Measurements from ENCODE around the gene PCSK4.

DNA sequence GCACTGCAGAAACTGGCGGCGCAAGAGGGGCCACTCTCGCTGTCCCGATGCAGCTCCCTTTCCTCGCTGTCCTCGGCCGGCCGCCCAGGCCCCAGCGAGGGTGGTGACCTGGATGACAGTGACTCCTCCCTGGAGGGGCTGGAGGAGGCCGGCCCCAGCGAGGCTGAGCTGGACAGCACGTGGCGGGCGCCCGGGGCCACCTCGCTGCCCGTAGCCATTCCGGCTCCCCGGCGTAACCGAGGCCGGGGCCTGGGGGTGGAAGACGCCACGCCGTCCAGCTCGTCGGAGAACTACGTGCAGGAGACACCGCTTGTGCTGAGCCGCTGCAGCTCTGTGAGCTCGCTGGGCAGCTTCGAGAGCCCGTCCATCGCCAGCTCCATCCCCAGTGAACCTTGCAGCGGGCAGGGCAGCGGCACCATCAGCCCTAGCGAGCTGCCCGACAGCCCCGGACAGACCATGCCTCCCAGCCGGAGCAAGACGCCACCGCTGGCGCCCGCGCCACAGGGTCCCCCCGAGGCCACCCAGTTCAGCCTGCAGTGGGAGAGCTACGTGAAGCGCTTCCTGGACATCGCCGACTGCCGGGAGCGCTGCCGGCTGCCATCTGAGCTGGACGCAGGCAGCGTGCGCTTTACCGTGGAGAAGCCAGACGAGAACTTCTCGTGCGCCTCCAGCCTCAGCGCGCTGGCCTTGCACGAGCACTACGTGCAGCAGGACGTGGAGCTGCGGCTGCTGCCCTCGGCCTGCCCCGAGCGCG lies 23.5 kb downstream of the PCSK4 start:
- TF ChIP-seq POLR2AphosphoS5 (IDR thresholded peaks at IDR 0.05; ENCODE audit: insufficient read depth, low read depth, low read length) (no peak), POLR2A (IDR thresholded peaks at IDR 0.05; ENCODE audit: low read depth, low read length) (no peak), GATA2 (IDR thresholded peaks at IDR 0.05; ENCODE audit: insufficient read depth, insufficient read length, low read depth, low read length) (no peak), FOS (IDR thresholded peaks at IDR 0.05; ENCODE audit: borderline replicate concordance, insufficient read depth, low read length) (no peak)
- TF ChIP-seq, protein P1, sequence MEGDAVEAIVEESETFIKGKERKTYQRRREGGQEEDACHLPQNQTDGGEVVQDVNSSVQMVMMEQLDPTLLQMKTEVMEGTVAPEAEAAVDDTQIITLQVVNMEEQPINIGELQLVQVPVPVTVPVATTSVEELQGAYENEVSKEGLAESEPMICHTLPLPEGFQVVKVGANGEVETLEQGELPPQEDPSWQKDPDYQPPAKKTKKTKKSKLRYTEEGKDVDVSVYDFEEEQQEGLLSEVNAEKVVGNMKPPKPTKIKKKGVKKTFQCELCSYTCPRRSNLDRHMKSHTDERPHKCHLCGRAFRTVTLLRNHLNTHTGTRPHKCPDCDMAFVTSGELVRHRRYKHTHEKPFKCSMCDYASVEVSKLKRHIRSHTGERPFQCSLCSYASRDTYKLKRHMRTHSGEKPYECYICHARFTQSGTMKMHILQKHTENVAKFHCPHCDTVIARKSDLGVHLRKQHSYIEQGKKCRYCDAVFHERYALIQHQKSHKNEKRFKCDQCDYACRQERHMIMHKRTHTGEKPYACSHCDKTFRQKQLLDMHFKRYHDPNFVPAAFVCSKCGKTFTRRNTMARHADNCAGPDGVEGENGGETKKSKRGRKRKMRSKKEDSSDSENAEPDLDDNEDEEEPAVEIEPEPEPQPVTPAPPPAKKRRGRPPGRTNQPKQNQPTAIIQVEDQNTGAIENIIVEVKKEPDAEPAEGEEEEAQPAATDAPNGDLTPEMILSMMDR (IDR thresholded peaks at IDR 0.05; ENCODE audit: extremely low read depth in 1 of 2, insufficient read depth in 1 of 2, low read depth in 1 of 2, low read length in 2 of 2) = no peak
- TF ChIP-seq, protein P2, sequence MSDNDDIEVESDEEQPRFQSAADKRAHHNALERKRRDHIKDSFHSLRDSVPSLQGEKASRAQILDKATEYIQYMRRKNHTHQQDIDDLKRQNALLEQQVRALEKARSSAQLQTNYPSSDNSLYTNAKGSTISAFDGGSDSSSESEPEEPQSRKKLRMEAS (IDR thresholded peaks at IDR 0.05; ENCODE audit: insufficient read depth, insufficient read length) = no peak

All from endothelial cell of umbilical vein (primary cell).